Esophagus muscularis mucosa (tissue), 4 donors: Measurements from ENCODE around the gene ZDHHC13. TPM values are rescaled to one million over a fixed set of nuclear protein-coding genes. Genes with fewer than 3 reads are reported as not detected.
"Not testable (repeated sequence)": the region's sequence is repeated elsewhere in the genome, so short reads cannot be mapped to it uniquely, and the experiment has no call there.

Experiments used
- DNase-seq: peaks from one replicate; pipeline ENCODE4 v3.0.0-alpha.2; 2017; ENCODE audit errors: extremely low spot score
- H3K27ac ChIP-seq, 4 donors: fragments of 200-600 bp; sonication (generic); replicated peaks in 1 of 4; 1 replicate in 3 of 4; 2 replicates in 1 of 4; pipeline ENCODE4 v1.5.1; 2016 to 2019; ENCODE audit warnings: mild to moderate bottlenecking in 1 of 4
- H3K27me3 ChIP-seq, 4 donors: fragments of 200-600 bp; sonication (generic); one replicate each; pipeline versions ENCODE4 v1.5.1 to v1.6.0; 2016 to 2019
- H3K36me3 ChIP-seq, 4 donors: fragments of 200-600 bp; sonication (generic); one replicate each; pipeline ENCODE4 v1.5.1; 2016 to 2019
- H3K4me1 ChIP-seq, 4 donors: fragments of 200-600 bp; sonication (generic); one replicate each; pipeline ENCODE4 v1.5.1; 2016 to 2019
- H3K4me3 ChIP-seq, 4 donors: fragments of 200-600 bp; sonication (generic); 1 replicate in 2 of 4; 2 replicates in 2 of 4; pipeline ENCODE4 v1.5.1; 2016 to 2019; ENCODE audit warnings: mild to moderate bottlenecking in 4 of 4, moderate library complexity in 1 of 4
- H3K9me3 ChIP-seq, 4 donors: fragments of 200-600 bp; sonication (generic); 1 replicate in 3 of 4; 2 replicates in 1 of 4; pipeline ENCODE4 v1.5.1; 2016 to 2019
- CTCF ChIP-seq, 3 experiments: fragments of 200-600 bp in 2 of 3; fragments of 450-650 bp in 1 of 3; sonication (generic) in 2 of 3; IDR thresholded peaks; one replicate each; pipeline ENCODE4 v1.5.1; 2017 to 2019; ENCODE audit warnings: antibody characterized with exemption in 3 of 3, mild to moderate bottlenecking in 2 of 3, moderate library complexity in 1 of 3
- EP300 ChIP-seq: sonication (generic); formaldehyde crosslinking; IDR thresholded peaks from one replicate; pipeline ENCODE4 v1.6.1; 2017; ENCODE audit warnings: antibody characterized with exemption
- POLR2A ChIP-seq: fragments of 450-650 bp; IDR thresholded peaks from one replicate; pipeline ENCODE4 v1.6.1; 2017; ENCODE audit warnings: antibody characterized with exemption, moderate library complexity, mild to moderate bottlenecking, low read depth
- POLR2AphosphoS5 ChIP-seq, 2 donors: sonication (generic); formaldehyde crosslinking; IDR thresholded peaks; one replicate each; pipeline ENCODE4 v1.6.1; 2017; ENCODE audit warnings: antibody characterized with exemption in 2 of 2
- WGBS: methylation state at CpG from one replicate; pipeline ENCODE4 v1.1.5; 2018; 5-methylcytosine and 5-hydroxymethylcytosine counted together
- intact Hi-C: fragments of 100-400 bp; cut with DNase I; formaldehyde crosslinking; loops from one replicate; pipeline ENCODE4 v1.15.1; 2023
- total RNA-seq, 4 donors: library from RNA; depleted of rRNA; stranded (reverse); fragments of >200 nt; gene quantifications; one replicate each; pipeline versions ENCODE4 v1.1.0 to v1.2.1, GENCODE V29; 2016

ZDHHC13 gene
- total RNA-seq, 4 donors from 2014 or later, result 4.1 to 5.5 (median 4.9) TPM

- Histone ChIP-seq H3K4me3 (peak overlapping the region; percentile 67 to 93 (median 74)), H3K27me3 (peaks cover 0 to 15% (median 0%) of the 10 kb centered on the region in 4 donors), H3K9me3 (no peaks in the 10 kb centered on the region), H3K27ac (no peak overlapping the region), H3K36me3 (no peaks in the 10 kb centered on the region), H3K4me1 (peaks cover 5 to 22% (median 14%) of the 10 kb centered on the region in 4 donors)
- WGBS, result 24% methylated on average over 7 of the region's 7 CpGs
- intact Hi-C loops, result no loop called here
- TF ChIP-seq CTCF (IDR thresholded peaks at IDR 0.05), result no peak
- TF ChIP-seq POLR2A, result no peak
- no peak for TF ChIP-seq EP300
- TF ChIP-seq POLR2AphosphoS5 (IDR thresholded peaks at IDR 0.05), result no peak
- no peak for DNase-seq
These were observed 761 bp downstream of the ZDHHC13 start for GRCh38 chr11:19117760-19118097.

- intact Hi-C loops, result no loop called here
- Histone ChIP-seq H3K27me3 (peaks cover 0 to 15% (median 0%) of the 10 kb centered on the region in 4 donors), H3K9me3 (peaks cover 0 to 2% (median 0%) of the 10 kb centered on the region in 4 donors), H3K4me3 (no peak overlapping the region), H3K4me1 (peaks cover 5 to 16% (median 12%) of the 10 kb centered on the region in 4 donors), H3K36me3 (peaks cover 0 to 3% (median 0%) of the 10 kb centered on the region in 4 donors), H3K27ac (no peak overlapping the region)
- no peak for DNase-seq
- WGBS, result 79% methylated on average over 2 of the region's 2 CpGs
- no peak for TF ChIP-seq POLR2A
- no peak for TF ChIP-seq CTCF (IDR thresholded peaks at IDR 0.05)
- no peak for TF ChIP-seq EP300
- TF ChIP-seq POLR2AphosphoS5 (IDR thresholded peaks at IDR 0.05), result no peak
These were observed 4.7 kb downstream of the ZDHHC13 start for GRCh38 chr11:19121646-19122045.

GRCh38 chr11:19122960-19123615 lies 6.1 kb downstream of the ZDHHC13 start:
- Histone ChIP-seq H3K27me3 (peaks cover 0 to 4% (median 0%) of the 10 kb centered on the region in 4 donors), H3K27ac (no peak overlapping the region), H3K4me1 (peaks cover under 1 to 4% (median 1%) of the 10 kb centered on the region in 4 donors), H3K9me3 (peaks cover 0 to 4% (median 0%) of the 10 kb centered on the region in 4 donors), H3K4me3 (no peak overlapping the region), H3K36me3 (peaks cover 0 to 4% (median 0%) of the 10 kb centered on the region in 4 donors)
- no peak for TF ChIP-seq CTCF (IDR thresholded peaks at IDR 0.05)
- intact Hi-C loops, result no loop called here
- WGBS, result 91% methylated on average over 7 of the region's 7 CpGs
- DNase-seq, result no peak

GRCh38 chr11:19126562-19127325 lies 9.8 kb downstream of the ZDHHC13 start:
- intact Hi-C loops, H3K27me3 ChIP-seq, H3K27ac ChIP-seq, H3K36me3 ChIP-seq, H3K4me3 ChIP-seq, DNase-seq, H3K9me3 ChIP-seq, H3K4me1 ChIP-seq: not testable (repeated sequence)
- 95% methylated on average over 4 of the region's 4 CpGs for WGBS

GRCh38 chr11:19134004-19134403 lies 17.0 kb downstream of the ZDHHC13 start:
- Histone ChIP-seq H3K9me3 (no peaks in the 10 kb centered on the region), H3K27me3 (no peaks in the 10 kb centered on the region), H3K4me1 (no peaks in the 10 kb centered on the region), H3K4me3 (no peak overlapping the region), H3K27ac (no peak overlapping the region), H3K36me3 (peaks cover 0 to 9% (median 2%) of the 10 kb centered on the region in 4 donors)
- no peak for DNase-seq
- no peak for TF ChIP-seq POLR2AphosphoS5 (IDR thresholded peaks at IDR 0.05)
- TF ChIP-seq EP300, result no peak
- no peak for TF ChIP-seq CTCF (IDR thresholded peaks at IDR 0.05)
- TF ChIP-seq POLR2A, result no peak
- intact Hi-C loops, result no loop called here
- 96% methylated on average over 1 of the region's 1 CpG for WGBS

- DNase-seq, H3K27me3 ChIP-seq, intact Hi-C loops, H3K4me1 ChIP-seq, H3K27ac ChIP-seq, H3K4me3 ChIP-seq, H3K9me3 ChIP-seq, H3K36me3 ChIP-seq: not testable (repeated sequence)
- 98% methylated on average over 4 of the region's 4 CpGs for whole genome bisulfite sequencing
These were observed 19.9 kb downstream of the ZDHHC13 start for GRCh38 chr11:19136884-19137283.
